Progenitor cell of endocrine pancreas (in vitro differentiated cells): ENCODE data around the gene MARCHF10. TPM values are rescaled to one million over a fixed set of nuclear protein-coding genes. Genes with fewer than 3 reads are reported as not detected.

Experiments
- DNase-seq: peaks from one replicate; pipeline ENCODE4 v3.0.0; 2021; ENCODE audit warnings: low spot score; ENCODE audit not compliant: unreplicated experiment
- H3K27ac Mint-ChIP-seq: 2 replicates; pipeline ENCODE4 v1.8.0; 2021; ENCODE audit warnings: mild to moderate bottlenecking, moderate library complexity, mixed read lengths
- H3K27me3 Mint-ChIP-seq: 2 replicates; pipeline ENCODE4 v1.8.0; 2021; ENCODE audit warnings: mixed read lengths
- H3K36me3 Mint-ChIP-seq: 2 replicates; pipeline ENCODE4 v1.8.0; 2022; ENCODE audit warnings: mixed read lengths; ENCODE audit not compliant: insufficient read depth
- H3K4me1 Mint-ChIP-seq: 2 replicates; pipeline ENCODE4 v1.8.0; 2021; ENCODE audit warnings: low read depth, mixed read lengths
- H3K4me3 Mint-ChIP-seq: 2 replicates; pipeline ENCODE4 v1.8.0; 2021; ENCODE audit warnings: low read depth, mild to moderate bottlenecking, moderate library complexity, mixed read lengths
- H3K9me3 Mint-ChIP-seq: 2 replicates; pipeline ENCODE4 v1.8.0; 2021; ENCODE audit warnings: low read depth, mixed read lengths
- CTCF ChIP-seq: fragments of 200-600 bp; sonication (generic); IDR thresholded peaks from one replicate; pipeline ENCODE4 v1.5.0; 2021; ENCODE audit warnings: antibody characterized with exemption, mild to moderate bottlenecking; ENCODE audit not compliant: unreplicated experiment
- total RNA-seq: library from RNA; stranded (reverse); gene quantifications from 2 replicates; pipeline ENCODE4 v1.2.1, GENCODE V29; 2021

The MARCHF10 gene
- total RNA-seq, 1 donor from 2014 or later, result not detected

- Mint-ChIP-seq H3K9me3 (no peaks in the 10 kb centered on the region), H3K27ac (no peak overlapping the region), H3K4me1 (no peaks in the 10 kb centered on the region), H3K27me3 (peaks cover 37% of the 10 kb centered on the region), H3K4me3 (no peak overlapping the region), H3K36me3 (no peaks in the 10 kb centered on the region)
- DNase-seq, result no peak
- TF ChIP-seq CTCF, result no peak
These were observed 56.9 kb downstream of the MARCHF10 start for GRCh38 chr17:62751060-62751691.

GRCh38 chr17:62750631-62751051, 57.5 kb downstream of the MARCHF10 start:
- Mint-ChIP-seq H3K36me3 (no peaks in the 10 kb centered on the region), H3K27ac (no peak overlapping the region), H3K4me1 (no peaks in the 10 kb centered on the region), H3K9me3 (no peaks in the 10 kb centered on the region), H3K4me3 (no peak overlapping the region), H3K27me3 (peaks cover 37% of the 10 kb centered on the region)
- no peak for DNase-seq
- TF ChIP-seq CTCF, result no peak

- no peak for DNase-seq
- Mint-ChIP-seq H3K9me3 (no peaks in the 10 kb centered on the region), H3K4me1 (no peaks in the 10 kb centered on the region), H3K4me3 (no peak overlapping the region), H3K36me3 (no peaks in the 10 kb centered on the region), H3K27me3 (peaks cover 35% of the 10 kb centered on the region), H3K27ac (no peak overlapping the region)
- TF ChIP-seq CTCF, result no peak
These were observed 58.2 kb downstream of the MARCHF10 start for GRCh38 chr17:62749926-62750325.

GRCh38 chr17:62746941-62747340, 61.2 kb downstream of the MARCHF10 start:
- Mint-ChIP-seq H3K9me3 (no peaks in the 10 kb centered on the region), H3K27me3 (peaks cover 19% of the 10 kb centered on the region), H3K27ac (no peak overlapping the region), H3K36me3 (no peaks in the 10 kb centered on the region), H3K4me1 (no peaks in the 10 kb centered on the region), H3K4me3 (no peak overlapping the region)
- no peak for DNase-seq
- no peak for TF ChIP-seq CTCF

- no peak for TF ChIP-seq CTCF
- Mint-ChIP-seq H3K9me3 (no peaks in the 10 kb centered on the region), H3K27ac (no peak overlapping the region), H3K27me3 (peaks cover 13% of the 10 kb centered on the region), H3K4me3 (no peak overlapping the region), H3K4me1 (no peaks in the 10 kb centered on the region), H3K36me3 (no peaks in the 10 kb centered on the region)
- no peak for DNase-seq
These were observed 62.3 kb downstream of the MARCHF10 start for GRCh38 chr17:62745806-62746205.
